ENCODE data around the gene DICER1.

The DICER1 gene

GRCh38 chr14:95073947-95074346 is 83.4 kb downstream of the DICER1 start:
- DNase-seq = no peak

GRCh38 chr14:95072310-95072905 is 84.9 kb downstream of the DICER1 start:
- DNase-seq = no peak

- DNase-seq = peak; percentile 79
These were observed 85.6 kb downstream of the DICER1 start for GRCh38 chr14:95071649-95072280.

GRCh38 chr14:95070748-95071435 is 86.4 kb downstream of the DICER1 start:
- no peak for DNase-seq

- DNase-seq = no peak
These were observed 87.8 kb downstream of the DICER1 start for GRCh38 chr14:95069547-95069946.

GRCh38 chr14:95069018-95069417 is 88.3 kb downstream of the DICER1 start:
- no peak for DNase-seq

GRCh38 chr14:95068521-95068920 is 88.8 kb downstream of the DICER1 start:
- no peak for DNase-seq

- DNase-seq = no peak
These were observed 89.2 kb downstream of the DICER1 start for GRCh38 chr14:95068080-95068479.

- no peak for DNase-seq
These were observed 89.8 kb downstream of the DICER1 start for GRCh38 chr14:95067526-95067925.

- DNase-seq = no peak
These were observed 90.8 kb downstream of the DICER1 start for GRCh38 chr14:95066427-95066986.

GRCh38 chr14:95065411-95065810 is 91.9 kb downstream of the DICER1 start:
- no peak for DNase-seq

GRCh38 chr14:95064734-95065133 is 92.6 kb downstream of the DICER1 start:
- DNase-seq = no peak

GRCh38 chr14:95064256-95064655 is 93.1 kb downstream of the DICER1 start:
- no peak for DNase-seq

GRCh38 chr14:95063391-95063790 is 93.9 kb downstream of the DICER1 start:
- no peak for DNase-seq

GRCh38 chr14:95062946-95063345 is 94.4 kb downstream of the DICER1 start:
- DNase-seq = no peak

GRCh38 chr14:95062220-95062619 is 95.1 kb downstream of the DICER1 start:
- no peak for DNase-seq

GRCh38 chr14:95061317-95062093 is 95.8 kb downstream of the DICER1 start:
- DNase-seq = no peak

GRCh38 chr14:95059126-95059525 is 98.2 kb downstream of the DICER1 start:
- no peak for DNase-seq

- DNase-seq = peak; percentile 52
These were observed 98.8 kb downstream of the DICER1 start for GRCh38 chr14:95058491-95058890.

GRCh38 chr14:95057851-95058250 is 99.5 kb downstream of the DICER1 start:
- DNase-seq = no peak

- DNase-seq = no peak
These were observed 100.2 kb downstream of the DICER1 start for GRCh38 chr14:95057147-95057546.

GRCh38 chr14:95056476-95056875 is 100.9 kb downstream of the DICER1 start:
- no peak for DNase-seq

GRCh38 chr14:95055318-95055717 is 102.0 kb downstream of the DICER1 start:
- DNase-seq = no peak
